Skeletal muscle cell (primary cell): ENCODE data around the gene REC114.

Experiments
- DNase-seq: peaks from one replicate; pipeline ENCODE4 v3.0.0-alpha.2; 2010; ENCODE audit warnings: low read depth
- H3K4me3 ChIP-seq: 2 replicates; pipeline ENCODE4 v1.5.1; 2011; ENCODE audit warnings: low read depth, mild to moderate bottlenecking, control low read depth, low read length, moderate library complexity

The REC114 gene

DNA sequence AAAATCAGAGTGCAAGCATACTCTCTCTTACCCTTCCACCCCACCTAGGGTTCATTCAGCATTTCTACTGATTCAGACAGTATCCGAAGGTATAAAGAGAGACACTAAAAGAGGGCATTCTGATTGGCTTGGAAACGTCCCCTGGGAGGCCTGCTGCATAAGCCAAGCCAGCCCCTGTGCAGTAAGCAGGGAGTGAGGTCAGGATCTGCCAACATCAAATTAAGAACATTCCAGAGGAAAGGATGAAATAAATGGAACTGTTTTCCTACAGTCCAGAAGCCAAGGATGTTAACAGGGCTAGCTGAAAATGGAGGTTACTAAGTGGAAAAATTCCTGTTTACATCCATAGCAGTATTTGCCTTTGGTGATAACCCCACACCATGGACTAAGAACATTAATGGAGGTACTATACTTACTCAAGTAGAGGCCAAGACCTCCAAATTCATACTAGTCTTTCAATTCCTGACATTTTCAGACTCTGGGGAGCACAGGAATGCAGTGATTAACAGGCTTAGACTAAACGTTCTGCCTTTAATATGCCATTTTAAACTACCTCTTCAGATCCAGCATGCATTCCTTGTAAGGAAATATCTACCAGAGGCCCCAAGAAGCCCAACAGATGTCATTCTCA lies 155.7 kb downstream of the REC114 start:
- DNase-seq: no peak
- no peak overlapping the region for H3K4me3 ChIP-seq

DNA sequence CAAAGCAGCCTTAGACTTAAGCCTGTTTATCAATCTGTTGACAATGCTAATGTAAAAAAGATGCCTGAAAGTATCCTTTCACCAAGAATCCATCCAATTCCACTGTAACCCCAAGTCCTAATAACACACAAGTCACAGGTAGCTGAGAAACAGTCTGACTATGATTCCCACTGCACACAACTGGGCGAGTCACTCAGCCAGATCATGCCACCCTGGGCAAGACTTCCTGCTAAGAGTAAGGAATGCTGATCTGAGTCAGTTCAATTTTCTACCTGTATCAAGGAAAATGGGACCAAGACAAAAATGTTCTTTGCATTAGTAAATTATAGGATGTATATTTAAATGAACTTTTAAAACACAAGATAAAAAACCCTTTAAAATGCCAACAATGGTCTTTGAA lies 157.0 kb downstream of the REC114 start:
- no peak overlapping the region for H3K4me3 ChIP-seq
- DNase-seq: no peak

DNA sequence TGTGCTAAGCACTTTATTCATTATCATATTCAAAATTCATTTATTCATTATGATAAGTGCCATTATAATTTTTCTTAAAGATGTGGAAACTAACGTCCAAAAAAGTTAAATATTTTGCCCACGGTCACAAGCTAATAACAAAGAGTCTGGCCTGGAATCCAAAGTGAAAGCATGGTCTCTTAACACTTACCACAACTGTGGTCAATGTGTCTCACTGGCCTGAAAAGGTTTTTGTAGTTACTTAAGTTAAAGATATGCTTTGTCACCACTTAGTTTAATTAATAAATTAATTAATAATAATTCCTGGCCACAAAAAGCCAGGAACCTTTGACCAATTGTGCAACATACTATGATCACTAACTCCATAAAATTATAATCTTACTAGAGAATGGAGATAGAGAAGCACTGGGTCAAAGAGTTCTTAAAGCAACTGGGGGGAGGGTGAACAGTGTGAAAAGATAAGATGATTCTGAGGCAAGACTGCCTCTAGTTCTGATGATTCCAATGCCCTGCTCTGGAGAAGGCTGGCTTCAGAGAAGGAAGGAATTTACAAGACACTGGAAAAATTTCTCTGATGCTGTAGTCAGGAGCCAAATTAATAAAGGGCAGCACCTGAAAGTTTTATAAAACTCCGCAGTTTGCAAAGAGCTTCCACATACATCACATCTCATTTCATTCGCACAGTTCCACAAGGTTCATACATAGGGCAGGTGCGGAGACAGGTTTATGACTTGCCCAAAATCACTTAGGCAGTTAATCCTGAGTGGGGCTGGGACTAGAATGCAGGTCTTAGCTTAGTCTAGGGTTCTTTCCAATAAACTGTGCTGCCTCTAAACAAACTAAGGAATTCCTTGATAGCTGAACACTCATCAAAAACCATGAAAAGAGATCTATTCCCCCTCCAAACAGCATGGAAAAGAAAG lies 157.7 kb downstream of the REC114 start:
- H3K4me3 ChIP-seq: no peak overlapping the region
- DNase-seq: no peak

DNA sequence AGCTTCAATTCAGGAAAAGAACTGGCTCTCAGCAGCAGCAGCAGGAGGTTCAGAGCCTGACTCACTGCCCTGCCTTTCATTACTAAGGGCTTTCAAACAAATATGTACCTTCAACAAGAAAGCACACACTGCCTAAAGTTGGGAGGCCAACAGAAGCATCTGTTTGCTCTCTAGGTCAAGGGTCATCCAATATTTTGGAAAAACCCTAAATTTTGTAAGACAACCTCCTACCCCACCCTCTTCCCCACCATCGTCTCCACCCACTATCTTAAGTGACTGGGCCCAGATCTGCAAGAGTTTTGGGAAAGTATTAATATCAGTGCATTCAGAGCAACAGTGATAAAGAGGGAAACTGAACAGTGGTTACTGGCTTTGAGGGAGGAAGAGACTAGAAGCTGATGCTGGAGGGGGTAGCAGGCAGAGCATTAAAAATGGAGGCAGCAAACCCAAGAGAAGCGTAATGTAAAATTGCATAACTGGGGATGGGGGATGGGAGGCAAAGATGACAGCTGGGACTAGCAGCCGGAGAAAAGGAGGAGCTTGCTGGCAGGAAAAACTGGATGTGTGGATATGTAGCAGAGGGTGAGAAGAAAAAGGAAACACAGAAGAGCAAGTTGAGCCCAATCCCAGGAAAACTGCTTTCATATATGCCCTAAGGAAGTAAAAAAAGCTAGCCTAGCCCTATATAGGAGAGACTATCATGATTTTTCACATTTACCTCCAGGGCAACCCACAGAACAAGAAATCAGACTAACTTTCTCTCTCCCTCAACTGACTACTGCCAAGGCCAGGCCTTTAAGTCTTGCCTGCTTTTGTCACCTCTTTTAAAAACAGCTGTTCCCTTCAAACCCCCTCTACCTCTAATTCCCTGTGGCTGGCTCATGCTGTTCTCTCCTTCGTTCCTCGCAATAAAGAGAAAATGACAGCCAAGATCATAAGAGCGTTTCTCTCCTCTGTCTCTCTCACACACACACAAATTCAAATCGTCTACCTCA lies 158.8 kb downstream of the REC114 start:
- DNase-seq: no peak
- H3K4me3 ChIP-seq: peak overlapping the region; percentile 13

DNA sequence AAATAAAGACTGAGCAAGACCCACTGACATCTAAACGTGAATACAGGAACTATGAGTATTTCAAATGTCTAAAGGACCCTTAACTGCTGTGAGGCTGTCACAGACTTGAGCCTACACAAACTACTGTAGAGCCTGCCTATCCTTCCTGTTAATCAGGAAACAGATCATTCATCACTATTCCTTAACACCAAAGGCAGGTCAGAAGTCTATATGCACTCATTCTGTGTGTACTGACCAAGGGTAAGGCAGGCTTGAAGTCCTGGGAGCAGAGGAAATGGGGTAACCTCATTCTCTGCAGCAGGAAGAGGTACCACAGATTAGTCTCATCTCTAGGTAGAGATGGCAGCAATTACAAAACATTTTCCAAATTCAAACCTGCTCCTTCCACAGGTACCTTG lies 159.5 kb downstream of the REC114 start:
- no peak for DNase-seq
- H3K4me3 ChIP-seq: no peak overlapping the region

DNA sequence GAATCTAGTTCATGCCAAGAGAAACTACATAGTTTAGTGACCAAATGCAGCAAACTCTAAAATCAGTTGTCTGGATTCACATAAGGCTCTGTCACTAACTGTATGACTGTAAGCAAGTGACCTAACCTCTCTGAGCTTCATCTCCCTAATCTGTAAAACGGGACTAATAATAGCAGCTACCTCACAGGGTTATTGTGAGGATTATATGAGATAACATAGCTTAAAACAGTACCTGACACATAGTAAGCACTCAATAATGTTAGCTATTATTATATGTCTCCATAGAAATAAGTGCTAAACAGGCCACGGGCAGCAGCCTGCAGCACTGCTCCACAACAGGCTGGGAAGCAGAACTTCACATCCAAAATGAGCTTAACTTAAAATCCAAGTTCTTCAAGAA lies 160.0 kb downstream of the REC114 start:
- no peak for DNase-seq
- H3K4me3 ChIP-seq: no peak overlapping the region

DNA sequence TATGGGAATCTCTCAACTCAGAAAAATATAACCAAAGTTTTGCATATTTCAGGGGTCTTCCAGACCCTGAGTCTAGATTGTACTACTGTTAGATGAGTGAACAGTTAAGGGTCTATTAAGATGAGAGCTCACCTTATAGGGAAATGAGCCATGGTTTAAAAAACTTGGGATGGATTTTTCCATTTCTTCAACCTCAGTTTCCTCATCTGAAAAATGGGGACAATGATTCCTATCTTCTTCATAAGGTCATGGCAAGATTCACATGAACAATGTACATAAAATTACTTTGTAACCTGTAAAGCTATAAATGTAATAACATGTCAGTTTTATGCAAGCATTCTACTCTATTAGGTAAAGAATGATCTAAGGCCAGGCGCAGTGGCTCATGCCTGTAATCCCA lies 161.5 kb downstream of the REC114 start:
- DNase-seq: no peak
- no peak overlapping the region for H3K4me3 ChIP-seq

DNA sequence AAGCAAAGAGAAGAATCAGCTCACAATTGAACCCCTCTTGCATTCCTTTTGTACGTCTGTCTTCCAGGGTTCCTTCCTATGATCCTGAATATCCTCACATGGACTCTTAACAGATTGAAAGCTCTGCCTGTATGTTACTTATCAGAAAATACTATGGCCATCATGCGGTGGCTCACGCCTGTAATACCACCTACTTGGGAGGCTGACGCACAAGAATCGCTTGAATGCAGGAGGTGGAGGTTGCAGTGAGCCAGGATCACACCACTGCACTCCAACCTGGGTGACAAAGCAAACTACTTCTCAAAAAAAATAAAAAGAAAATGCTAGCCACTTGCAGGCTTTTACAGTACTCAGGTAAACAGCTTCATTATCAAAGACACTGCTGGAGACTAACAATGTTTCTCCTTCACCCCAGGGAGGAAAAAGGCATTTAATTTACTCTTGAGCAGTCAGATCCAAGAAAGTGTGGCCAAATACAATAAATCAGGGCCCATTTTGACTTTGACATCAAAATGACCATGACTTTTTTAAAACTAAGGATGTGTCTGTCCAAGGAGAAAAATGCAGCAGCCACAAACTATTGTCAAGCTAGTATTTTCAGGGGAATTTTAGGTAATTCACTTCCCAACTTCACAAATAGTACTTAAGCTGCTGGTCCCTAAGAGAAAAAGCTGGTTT lies 162.9 kb downstream of the REC114 start:
- no peak for DNase-seq
- no peak overlapping the region for H3K4me3 ChIP-seq

DNA sequence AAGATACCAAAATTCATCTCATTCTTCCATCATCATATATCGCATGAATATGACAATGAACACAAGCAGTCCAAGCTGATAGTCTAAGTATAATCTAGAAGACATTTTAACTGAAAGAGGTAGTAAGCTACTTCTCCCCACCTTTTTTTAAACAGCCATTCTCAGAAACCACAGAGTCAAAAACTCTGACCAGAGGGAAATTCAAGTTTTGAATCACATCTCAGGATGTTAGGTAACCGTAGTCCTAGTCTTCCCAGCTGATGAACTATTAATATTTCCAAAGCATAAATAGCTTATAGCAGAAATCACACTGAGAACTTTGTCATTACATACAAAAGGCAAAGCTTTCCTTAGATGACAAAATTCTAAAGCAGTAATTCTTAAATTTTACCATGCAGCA lies 164.4 kb downstream of the REC114 start:
- H3K4me3 ChIP-seq: no peak overlapping the region
- DNase-seq: no peak

DNA sequence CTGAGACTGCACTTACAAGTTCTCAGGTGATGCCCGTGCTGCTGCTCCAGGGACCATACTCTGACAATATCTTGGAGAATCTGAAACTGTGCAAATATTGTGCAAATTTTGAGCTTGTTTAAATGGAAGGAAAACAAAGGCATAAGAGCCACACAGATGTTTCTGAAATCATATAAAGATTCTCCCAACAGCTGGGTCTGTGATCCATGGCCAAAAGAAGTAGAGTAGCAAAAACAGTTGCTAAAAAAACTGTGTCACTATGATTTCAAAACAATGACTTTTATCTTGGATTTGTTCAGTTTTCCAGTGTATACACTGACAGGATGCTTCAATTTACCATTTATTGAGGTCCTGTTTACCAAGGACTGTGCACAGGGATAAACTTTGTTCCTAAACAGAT lies 164.9 kb downstream of the REC114 start:
- no peak overlapping the region for H3K4me3 ChIP-seq
- no peak for DNase-seq

DNA sequence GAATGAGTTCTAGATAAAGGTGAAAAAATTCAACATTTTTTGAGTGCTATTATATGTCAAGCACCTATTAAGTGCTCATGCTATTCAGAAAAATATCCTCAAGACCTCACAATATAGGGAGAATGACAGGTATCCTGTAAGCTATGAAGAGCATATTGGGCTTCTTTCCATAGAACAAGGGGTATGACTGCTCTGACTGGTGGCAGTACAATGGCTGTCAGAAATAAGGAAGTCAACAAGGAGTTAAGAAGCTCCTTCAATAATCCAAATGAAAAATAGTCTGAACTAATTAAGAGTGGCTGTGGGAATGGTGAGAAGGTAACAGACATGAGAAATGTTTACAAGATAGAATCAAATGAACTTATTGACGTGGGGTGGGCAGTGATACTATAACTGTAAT lies 165.5 kb downstream of the REC114 start:
- no peak overlapping the region for H3K4me3 ChIP-seq
- DNase-seq: no peak

DNA sequence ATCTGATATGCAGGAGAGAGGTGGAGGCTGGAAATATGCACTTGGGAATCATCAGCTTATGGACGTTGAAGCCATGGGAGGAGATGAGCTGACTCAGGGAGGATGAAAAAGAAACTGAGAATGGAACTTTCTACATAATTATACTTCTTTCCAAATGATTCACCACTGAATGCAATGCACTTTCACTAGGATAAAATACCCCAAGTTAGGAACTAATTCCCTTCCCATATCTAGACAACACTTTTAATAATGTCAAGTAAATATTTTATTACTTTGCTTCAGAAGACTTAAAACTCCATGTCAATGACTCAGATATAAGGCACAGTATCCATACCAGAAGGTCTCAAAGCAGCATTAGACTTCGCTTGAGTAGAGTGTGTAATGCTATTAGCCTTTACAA lies 166.0 kb downstream of the REC114 start:
- no peak for DNase-seq
- no peak overlapping the region for H3K4me3 ChIP-seq
